ENCODE measurements around the gene NR6A1. TPM values are rescaled to one million over a fixed set of nuclear protein-coding genes. Genes with fewer than 3 reads are reported as not detected.

NR6A1 gene
- total RNA-seq, 2 donors from 2014 or later, result 0.98 to 1.2 TPM

- Mint-ChIP-seq H3K27me3 (peaks cover 13% of the 10 kb centered on the region), H3K4me1 (no peaks in the 10 kb centered on the region), H3K9me3 (no peaks in the 10 kb centered on the region), H3K36me3 (ENCODE audit: low read depth) (no peaks in the 10 kb centered on the region), H3K27ac (no peak overlapping the region), H3K4me3 (no peak overlapping the region)
- ATAC-seq (replicated peaks), result no peak
Observed at GRCh38 chr9:124467410-124468060, 303.6 kb downstream of the NR6A1 start.

Other genes starting within 250 kb of the NR6A1 start
- not detected for gene OLFML2A, start 5.8 kb upstream of the NR6A1 start, total RNA-seq
- gene WDR38, start 82.1 kb upstream of the NR6A1 start, total RNA-seq, result not detected
- gene RPL35, start 90.6 kb upstream of the NR6A1 start, total RNA-seq, result 1,000 to 10,000 TPM; 1,919 to 1,995 TPM
- gene ARPC5L, start 90.8 kb upstream of the NR6A1 start, total RNA-seq, result 10 to 100 TPM; 59.7 to 89.7 TPM
- 10 to 100 TPM; 19.7 to 39.8 TPM for gene GOLGA1, start 169.8 kb upstream of the NR6A1 start, total RNA-seq